Measurements from ENCODE around the gene DLX2. TPM values are rescaled to one million over a fixed set of nuclear protein-coding genes. Genes with fewer than 3 reads are reported as not detected.

DLX2 gene
- total RNA-seq, 6 donors from 2014 or later: not detected

- H3K27me3 ChIP-seq: no peaks in the 10 kb centered on the region
- ATAC-seq (ENCODE audit: low FRiP score in 2 of 2) (no peak), DNase-seq (no peak)
- no peak for TF ChIP-seq POLR2A (IDR thresholded peaks at IDR 0.05)
- no peak for TF ChIP-seq POLR2AphosphoS5 (IDR thresholded peaks at IDR 0.05)
- TF ChIP-seq EP300 (IDR thresholded peaks at IDR 0.05): no peak
- TF ChIP-seq CTCF (IDR thresholded peaks at IDR 0.05): no peak
- H3K9me3 ChIP-seq: no peaks in the 10 kb centered on the region
- H3K4me1 ChIP-seq: no peaks in the 10 kb centered on the region
- WGBS, 2 donors: 97% methylated on average over 5 of the region's 5 CpGs
- no peaks in the 10 kb centered on the region for H3K36me3 ChIP-seq
- no peak overlapping the region for H3K27ac ChIP-seq
- H3K4me3 ChIP-seq: no peak overlapping the region
Measured at GRCh38 chr2:172058660-172059059, 44.0 kb downstream of the DLX2 start.

- TF ChIP-seq POLR2A (IDR thresholded peaks at IDR 0.05): no peak
- no peak for TF ChIP-seq EP300 (IDR thresholded peaks at IDR 0.05)
- TF ChIP-seq CTCF (IDR thresholded peaks at IDR 0.05): no peak
- no peak for TF ChIP-seq POLR2AphosphoS5 (IDR thresholded peaks at IDR 0.05)
- no peaks in the 10 kb centered on the region for H3K27me3 ChIP-seq
- H3K4me1 ChIP-seq: no peaks in the 10 kb centered on the region
- no peak for DNase-seq
- WGBS, 2 donors: 84 to 92% methylated on average over 2 of the region's 2 CpGs
- no peak overlapping the region for H3K4me3 ChIP-seq
- H3K27ac ChIP-seq: no peak overlapping the region
- no peaks in the 10 kb centered on the region for H3K9me3 ChIP-seq
- no peaks in the 10 kb centered on the region for H3K36me3 ChIP-seq
- ATAC-seq (ENCODE audit: low FRiP score in 2 of 2): no peak
Measured at GRCh38 chr2:172056293-172056692, 46.4 kb downstream of the DLX2 start.

GRCh38 chr2:172053486-172053885 lies 49.2 kb downstream of the DLX2 start:
- Histone ChIP-seq H3K9me3 (no peaks in the 10 kb centered on the region), H3K27me3 (no peaks in the 10 kb centered on the region), H3K4me1 (no peaks in the 10 kb centered on the region), H3K4me3 (no peak overlapping the region), H3K27ac (no peak overlapping the region), H3K36me3 (no peaks in the 10 kb centered on the region)
- no peak for ATAC-seq (ENCODE audit: low FRiP score in 2 of 2)
- DNase-seq: no peak
- no peak for TF ChIP-seq POLR2AphosphoS5 (IDR thresholded peaks at IDR 0.05)
- no peak for TF ChIP-seq EP300 (IDR thresholded peaks at IDR 0.05)
- WGBS, 2 donors: 84 to 97% methylated on average over 1 of the region's 1 CpG

GRCh38 chr2:172052000-172052983 lies 50.4 kb downstream of the DLX2 start:
- TF ChIP-seq EP300 (IDR thresholded peaks at IDR 0.05) (no peak), POLR2A (IDR thresholded peaks at IDR 0.05) (no peak), POLR2AphosphoS5 (IDR thresholded peaks at IDR 0.05) (no peak), CTCF (IDR thresholded peaks at IDR 0.05) (no peak)
- Histone ChIP-seq H3K27me3 (no peaks in the 10 kb centered on the region), H3K9me3 (no peaks in the 10 kb centered on the region), H3K27ac (no peak overlapping the region), H3K36me3 (no peaks in the 10 kb centered on the region), H3K4me3 (no peak overlapping the region), H3K4me1 (no peaks in the 10 kb centered on the region)
- no peak for ATAC-seq (ENCODE audit: low FRiP score in 2 of 2)
- DNase-seq: no peak
- WGBS, 2 donors: 60 to 65% methylated on average over 4 of the region's 4 CpGs

- WGBS, 2 donors: 94 to 97% methylated on average over 1 of the region's 1 CpG
- TF ChIP-seq EP300 (IDR thresholded peaks at IDR 0.05) (no peak), POLR2A (IDR thresholded peaks at IDR 0.05) (no peak), POLR2AphosphoS5 (IDR thresholded peaks at IDR 0.05) (no peak), CTCF (IDR thresholded peaks at IDR 0.05) (no peak)
- DNase-seq (no peak), ATAC-seq (ENCODE audit: low FRiP score in 2 of 2) (no peak)
- no peak overlapping the region for H3K4me3 ChIP-seq
- no peak overlapping the region for H3K27ac ChIP-seq
- no peaks in the 10 kb centered on the region for H3K9me3 ChIP-seq
- no peaks in the 10 kb centered on the region for H3K36me3 ChIP-seq
- no peaks in the 10 kb centered on the region for H3K4me1 ChIP-seq
- H3K27me3 ChIP-seq: no peaks in the 10 kb centered on the region
Measured at GRCh38 chr2:172050479-172051125, 52.1 kb downstream of the DLX2 start.

All from upper lobe of left lung (tissue), 6 donors.